Liver (tissue), 3 donors: ENCODE data around the gene SPTLC2.

Source experiments
- FOXA1 ChIP-seq: IDR thresholded peaks from 2 replicates; pipeline ENCODE4 v1.6.1; 2016; ENCODE audit warnings: antibody characterized with exemption
- GABPA ChIP-seq, 2 donors: IDR thresholded peaks in 1 of 2; conservative IDR thresholded peaks in 1 of 2; 2 replicates each; pipeline ENCODE4 v1.6.1; 2016; ENCODE audit warnings: antibody characterized with exemption in 2 of 2, mild to moderate bottlenecking in 1 of 2, moderate library complexity in 1 of 2
- HNF4A ChIP-seq, 2 donors: conservative IDR thresholded peaks; 2 replicates each; pipeline ENCODE4 v1.6.1; 2016; ENCODE audit warnings: antibody characterized with exemption in 2 of 2, mild to moderate bottlenecking in 2 of 2
- YY1 ChIP-seq: IDR thresholded peaks from 2 replicates; pipeline ENCODE4 v1.6.1; 2016; ENCODE audit warnings: antibody characterized with exemption, mild to moderate bottlenecking
- TF ChIP-seq, protein P1 (sequence below): fragments of 150-350 bp; IDR thresholded peaks from 2 replicates; pipeline ENCODE4 v1.5.1; 2017; ENCODE audit warnings: improper control_type of control experiment, low read depth, low read length; ENCODE audit not compliant: missing input control
- TF ChIP-seq, protein P2 (sequence below): IDR thresholded peaks from 2 replicates; pipeline ENCODE4 v1.6.1; 2016; ENCODE audit warnings: antibody characterized with exemption
- TF ChIP-seq, protein P3 (sequence below): IDR thresholded peaks from 2 replicates; pipeline ENCODE4 v1.6.1; 2016; ENCODE audit warnings: antibody characterized with exemption, mild to moderate bottlenecking
- TF ChIP-seq, protein P4 (sequence below): IDR thresholded peaks from 2 replicates; pipeline ENCODE4 v1.6.1; 2016; ENCODE audit warnings: antibody characterized with exemption
- TF ChIP-seq, protein P5 (sequence below): IDR thresholded peaks from 2 replicates; pipeline ENCODE4 v1.6.1; 2016; ENCODE audit warnings: antibody characterized with exemption
- donor health status: healthy.
- donor health status: healthy.

DNA sequence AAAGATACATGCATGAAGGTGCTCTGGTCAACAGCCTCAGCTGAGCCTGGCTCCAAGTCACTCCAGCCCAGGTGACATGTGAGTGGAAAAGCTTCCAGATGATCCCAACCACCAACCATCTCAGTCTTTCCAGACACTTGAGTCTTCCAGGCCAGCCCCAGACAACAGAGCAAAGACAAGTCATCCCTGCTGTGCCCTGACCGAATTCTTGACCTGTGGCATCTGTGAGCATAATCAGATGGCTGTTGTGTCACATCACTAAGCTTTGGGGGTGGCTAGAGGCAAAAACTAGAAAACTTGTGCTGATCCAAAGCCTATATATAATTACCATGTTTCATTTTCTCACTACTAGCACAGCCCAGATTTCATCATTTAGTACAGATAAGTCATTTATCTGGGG lies 67.0 kb downstream of the SPTLC2 start:
- TF ChIP-seq, protein P1, sequence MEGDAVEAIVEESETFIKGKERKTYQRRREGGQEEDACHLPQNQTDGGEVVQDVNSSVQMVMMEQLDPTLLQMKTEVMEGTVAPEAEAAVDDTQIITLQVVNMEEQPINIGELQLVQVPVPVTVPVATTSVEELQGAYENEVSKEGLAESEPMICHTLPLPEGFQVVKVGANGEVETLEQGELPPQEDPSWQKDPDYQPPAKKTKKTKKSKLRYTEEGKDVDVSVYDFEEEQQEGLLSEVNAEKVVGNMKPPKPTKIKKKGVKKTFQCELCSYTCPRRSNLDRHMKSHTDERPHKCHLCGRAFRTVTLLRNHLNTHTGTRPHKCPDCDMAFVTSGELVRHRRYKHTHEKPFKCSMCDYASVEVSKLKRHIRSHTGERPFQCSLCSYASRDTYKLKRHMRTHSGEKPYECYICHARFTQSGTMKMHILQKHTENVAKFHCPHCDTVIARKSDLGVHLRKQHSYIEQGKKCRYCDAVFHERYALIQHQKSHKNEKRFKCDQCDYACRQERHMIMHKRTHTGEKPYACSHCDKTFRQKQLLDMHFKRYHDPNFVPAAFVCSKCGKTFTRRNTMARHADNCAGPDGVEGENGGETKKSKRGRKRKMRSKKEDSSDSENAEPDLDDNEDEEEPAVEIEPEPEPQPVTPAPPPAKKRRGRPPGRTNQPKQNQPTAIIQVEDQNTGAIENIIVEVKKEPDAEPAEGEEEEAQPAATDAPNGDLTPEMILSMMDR: no peak
- TF ChIP-seq HNF4A (conservative IDR thresholded peaks at IDR 0.05) (no peak), FOXA1 (no peak), GABPA (IDR thresholded peaks at IDR 0.05 in 1 of 2, conservative IDR thresholded peaks at IDR 0.05 in 1 of 2) (no peak), YY1 (no peak)
- TF ChIP-seq, protein P2, sequence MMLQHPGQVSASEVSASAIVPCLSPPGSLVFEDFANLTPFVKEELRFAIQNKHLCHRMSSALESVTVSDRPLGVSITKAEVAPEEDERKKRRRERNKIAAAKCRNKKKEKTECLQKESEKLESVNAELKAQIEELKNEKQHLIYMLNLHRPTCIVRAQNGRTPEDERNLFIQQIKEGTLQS: no peak
- TF ChIP-seq, protein P3, sequence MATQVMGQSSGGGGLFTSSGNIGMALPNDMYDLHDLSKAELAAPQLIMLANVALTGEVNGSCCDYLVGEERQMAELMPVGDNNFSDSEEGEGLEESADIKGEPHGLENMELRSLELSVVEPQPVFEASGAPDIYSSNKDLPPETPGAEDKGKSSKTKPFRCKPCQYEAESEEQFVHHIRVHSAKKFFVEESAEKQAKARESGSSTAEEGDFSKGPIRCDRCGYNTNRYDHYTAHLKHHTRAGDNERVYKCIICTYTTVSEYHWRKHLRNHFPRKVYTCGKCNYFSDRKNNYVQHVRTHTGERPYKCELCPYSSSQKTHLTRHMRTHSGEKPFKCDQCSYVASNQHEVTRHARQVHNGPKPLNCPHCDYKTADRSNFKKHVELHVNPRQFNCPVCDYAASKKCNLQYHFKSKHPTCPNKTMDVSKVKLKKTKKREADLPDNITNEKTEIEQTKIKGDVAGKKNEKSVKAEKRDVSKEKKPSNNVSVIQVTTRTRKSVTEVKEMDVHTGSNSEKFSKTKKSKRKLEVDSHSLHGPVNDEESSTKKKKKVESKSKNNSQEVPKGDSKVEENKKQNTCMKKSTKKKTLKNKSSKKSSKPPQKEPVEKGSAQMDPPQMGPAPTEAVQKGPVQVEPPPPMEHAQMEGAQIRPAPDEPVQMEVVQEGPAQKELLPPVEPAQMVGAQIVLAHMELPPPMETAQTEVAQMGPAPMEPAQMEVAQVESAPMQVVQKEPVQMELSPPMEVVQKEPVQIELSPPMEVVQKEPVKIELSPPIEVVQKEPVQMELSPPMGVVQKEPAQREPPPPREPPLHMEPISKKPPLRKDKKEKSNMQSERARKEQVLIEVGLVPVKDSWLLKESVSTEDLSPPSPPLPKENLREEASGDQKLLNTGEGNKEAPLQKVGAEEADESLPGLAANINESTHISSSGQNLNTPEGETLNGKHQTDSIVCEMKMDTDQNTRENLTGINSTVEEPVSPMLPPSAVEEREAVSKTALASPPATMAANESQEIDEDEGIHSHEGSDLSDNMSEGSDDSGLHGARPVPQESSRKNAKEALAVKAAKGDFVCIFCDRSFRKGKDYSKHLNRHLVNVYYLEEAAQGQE: no peak
- TF ChIP-seq, protein P4, sequence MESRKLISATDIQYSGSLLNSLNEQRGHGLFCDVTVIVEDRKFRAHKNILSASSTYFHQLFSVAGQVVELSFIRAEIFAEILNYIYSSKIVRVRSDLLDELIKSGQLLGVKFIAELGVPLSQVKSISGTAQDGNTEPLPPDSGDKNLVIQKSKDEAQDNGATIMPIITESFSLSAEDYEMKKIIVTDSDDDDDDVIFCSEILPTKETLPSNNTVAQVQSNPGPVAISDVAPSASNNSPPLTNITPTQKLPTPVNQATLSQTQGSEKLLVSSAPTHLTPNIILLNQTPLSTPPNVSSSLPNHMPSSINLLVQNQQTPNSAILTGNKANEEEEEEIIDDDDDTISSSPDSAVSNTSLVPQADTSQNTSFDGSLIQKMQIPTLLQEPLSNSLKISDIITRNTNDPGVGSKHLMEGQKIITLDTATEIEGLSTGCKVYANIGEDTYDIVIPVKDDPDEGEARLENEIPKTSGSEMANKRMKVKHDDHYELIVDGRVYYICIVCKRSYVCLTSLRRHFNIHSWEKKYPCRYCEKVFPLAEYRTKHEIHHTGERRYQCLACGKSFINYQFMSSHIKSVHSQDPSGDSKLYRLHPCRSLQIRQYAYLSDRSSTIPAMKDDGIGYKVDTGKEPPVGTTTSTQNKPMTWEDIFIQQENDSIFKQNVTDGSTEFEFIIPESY: no peak
- TF ChIP-seq, protein P5, sequence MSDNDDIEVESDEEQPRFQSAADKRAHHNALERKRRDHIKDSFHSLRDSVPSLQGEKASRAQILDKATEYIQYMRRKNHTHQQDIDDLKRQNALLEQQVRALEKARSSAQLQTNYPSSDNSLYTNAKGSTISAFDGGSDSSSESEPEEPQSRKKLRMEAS: no peak
